Parathyroid adenoma (tissue), 2 donors: ENCODE results near the gene IL17B.

Source experiments
- H2AFZ ChIP-seq: fragments of 300-600 bp; sonication (generic); one replicate; pipeline ENCODE4 v1.7.0; 2017; ENCODE audit warnings: antibody characterized with exemption, mild to moderate bottlenecking
- H3K27ac ChIP-seq: fragments of 300-600 bp; sonication (generic); one replicate; pipeline ENCODE4 v1.7.0; 2017
- H3K27me3 ChIP-seq: fragments of 300-600 bp; sonication (generic); one replicate; pipeline ENCODE4 v1.7.0; 2017; ENCODE audit warnings: low read length; ENCODE audit not compliant: control insufficient read depth, insufficient read depth
- H3K36me3 ChIP-seq: fragments of 300-600 bp; sonication (generic); one replicate; pipeline ENCODE4 v1.7.0; 2017; ENCODE audit warnings: low read length; ENCODE audit not compliant: control insufficient read depth, insufficient read depth
- H3K4me1 ChIP-seq: fragments of 300-600 bp; sonication (generic); one replicate; pipeline ENCODE4 v1.7.0; 2017; ENCODE audit warnings: control low read depth
- H3K4me2 ChIP-seq: fragments of 300-600 bp; sonication (generic); one replicate; pipeline ENCODE4 v1.7.0; 2017; ENCODE audit warnings: low read length
- H3K4me3 ChIP-seq: fragments of 300-600 bp; sonication (generic); one replicate; pipeline ENCODE4 v1.7.0; 2017; ENCODE audit warnings: low read depth, low read length
- H3K79me2 ChIP-seq: fragments of 300-600 bp; sonication (generic); one replicate; pipeline ENCODE4 v1.7.0; 2017; ENCODE audit warnings: control low read depth
- H3K9ac ChIP-seq: fragments of 300-600 bp; sonication (generic); one replicate; pipeline ENCODE4 v1.7.0; 2017; ENCODE audit warnings: mild to moderate bottlenecking
- H3K9me3 ChIP-seq: fragments of 300-600 bp; sonication (generic); one replicate; pipeline ENCODE4 v1.7.0; 2017; ENCODE audit warnings: low read length; ENCODE audit not compliant: control insufficient read depth
- CTCF ChIP-seq: fragments of 300-600 bp; sonication (generic); IDR thresholded peaks from one replicate; pipeline ENCODE4 v1.7.0; 2017; ENCODE audit warnings: antibody characterized with exemption, mild to moderate bottlenecking
- donor health status: primary hyperparathyroidism.

The IL17B gene

GRCh38 chr5:149325894-149326293 is 53.2 kb downstream of the IL17B start:
- Histone ChIP-seq H3K79me2 (no peaks in the 10 kb centered on the region), H3K4me3 (no peak overlapping the region), H3K9ac (no peak overlapping the region), H3K27ac (no peak overlapping the region), H3K27me3 (no peaks in the 10 kb centered on the region), H3K4me2 (no peak overlapping the region), H3K9me3 (no peaks in the 10 kb centered on the region), H3K4me1 (peaks cover 5% of the 10 kb centered on the region), H3K36me3 (no peaks in the 10 kb centered on the region), H2AFZ (no peak overlapping the region)
- TF ChIP-seq CTCF, result no peak

- Histone ChIP-seq H3K4me1 (peaks cover 11% of the 10 kb centered on the region), H3K27me3 (no peaks in the 10 kb centered on the region), H3K27ac (no peak overlapping the region), H3K4me3 (no peak overlapping the region), H3K79me2 (no peaks in the 10 kb centered on the region), H3K9ac (no peak overlapping the region), H2AFZ (no peak overlapping the region), H3K36me3 (no peaks in the 10 kb centered on the region), H3K9me3 (no peaks in the 10 kb centered on the region), H3K4me2 (no peak overlapping the region)
- TF ChIP-seq CTCF, result no peak
Measured at GRCh38 chr5:149325166-149325735, 53.8 kb downstream of the IL17B start.

- Histone ChIP-seq H3K4me2 (no peak overlapping the region), H3K9ac (no peak overlapping the region), H2AFZ (no peak overlapping the region), H3K9me3 (no peaks in the 10 kb centered on the region), H3K4me3 (no peak overlapping the region), H3K27ac (no peak overlapping the region), H3K4me1 (peaks cover 13% of the 10 kb centered on the region), H3K79me2 (no peaks in the 10 kb centered on the region), H3K36me3 (no peaks in the 10 kb centered on the region), H3K27me3 (no peaks in the 10 kb centered on the region)
- TF ChIP-seq CTCF, result no peak
Measured at GRCh38 chr5:149324641-149325040, 54.5 kb downstream of the IL17B start.
